Panc1 (cell line): ENCODE measurements around the gene KCNG2. TPM values are rescaled to one million over a fixed set of nuclear protein-coding genes. Genes with fewer than 3 reads are reported as not detected.

Source experiments
- ATAC-seq: fragments of 200-7000 bp; cut with Tn5 transposase; 2 replicates; pipeline ENCODE4 v1.9.1; 2020; ENCODE audit warnings: mild to moderate bottlenecking, moderate library complexity
- BruUV-seq: library from RNA; stranded (reverse); fragments of 400-500 nt; replicated peaks from 2 replicates; lab custom pipeline; 2021; lab: Mats Ljungman, UMichigan
- CTCF ChIA-PET: fragments of 300-600 bp; sonication (Branson Sonifier 250); formaldehyde crosslinking; loops from one replicate; lab custom pipeline; 2022; ENCODE audit warnings: antibody characterized with exemption; lab: Charles Lee
- POLR2A ChIA-PET: fragments of 300-600 bp; sonication (Branson Sonifier 250); formaldehyde crosslinking; loops from one replicate; lab custom pipeline; 2022; ENCODE audit warnings: antibody characterized with exemption; lab: Charles Lee
- DNase-seq: peaks from one replicate; pipeline ENCODE4 v3.0.0-alpha.2; 2010; ENCODE audit warnings: low read depth, low spot score
- H3K27ac ChIP-seq: 2 replicates; pipeline ENCODE4 v1.5.1; 2011; ENCODE audit warnings: mild to moderate bottlenecking, low read length, inconsistent platforms
- H3K27me3 ChIP-seq: fragments of 200-500 bp; sonication (Bioruptor generic); 2 replicates; pipeline ENCODE4 v1.6.0; 2014; ENCODE audit warnings: low read length, inconsistent platforms; ENCODE audit not compliant: control insufficient read depth, insufficient read depth
- H3K36me3 ChIP-seq: fragments of 200-500 bp; sonication (Bioruptor generic); 2 replicates; pipeline ENCODE4 v1.5.1; 2014; ENCODE audit warnings: inconsistent platforms, mild to moderate bottlenecking, low read length, moderate library complexity; ENCODE audit not compliant: control insufficient read depth, insufficient read depth
- H3K4me1 ChIP-seq: 2 replicates; pipeline ENCODE4 v1.5.1; 2011; ENCODE audit warnings: inconsistent platforms, mild to moderate bottlenecking, low read length, moderate library complexity; ENCODE audit not compliant: control insufficient read depth, insufficient read depth
- H3K4me3 ChIP-seq, 2 experiments: 2 replicates each; pipeline ENCODE4 v1.5.1; 2011 to 2012; ENCODE audit warnings: low read depth in 2 of 2, low read length in 2 of 2, mild to moderate bottlenecking in 2 of 2, inconsistent platforms in 1 of 2, moderate library complexity in 1 of 2
- H3K9me3 ChIP-seq: fragments of 200-500 bp; sonication (Bioruptor generic); 2 replicates; pipeline ENCODE4 v1.5.1; 2014; ENCODE audit warnings: low read depth, mild to moderate bottlenecking, inconsistent platforms, low read length, moderate library complexity; ENCODE audit not compliant: control insufficient read depth, insufficient read depth
- POLR2AphosphoS5 ChIP-seq: IDR thresholded peaks from 2 replicates; pipeline ENCODE4 v1.6.1; 2012; ENCODE audit warnings: mild to moderate bottlenecking, low read depth, low read length, moderate library complexity
- SIN3A ChIP-seq: IDR thresholded peaks from 2 replicates; pipeline ENCODE4 v1.6.1; 2012; ENCODE audit warnings: low read depth, mild to moderate bottlenecking, low read length, moderate library complexity, borderline replicate concordance; ENCODE audit not compliant: insufficient read depth
- TCF7L2 ChIP-seq: IDR thresholded peaks from 2 replicates; pipeline ENCODE4 v1.6.1; 2011; ENCODE audit warnings: mild to moderate bottlenecking, low read depth, low read length, inconsistent platforms
- in situ Hi-C: cut with HindIII; loops from 2 replicates; pipeline ENCODE4 v1.10.0; 2016; ENCODE audit warnings: low sequenced_read_pairs, low pct_unique_long_range_greater_than_20kb
- intact Hi-C: fragments of 100-400 bp; cut with micrococcal nuclease; formaldehyde crosslinking; loops from one replicate; pipeline ENCODE4 v1.10.0; 2022; ENCODE audit not compliant: unreplicated experiment
- total RNA-seq: library from RNA; stranded (reverse); gene quantifications from one replicate; pipeline ENCODE4 v1.2.1, GENCODE V29; 2021; ENCODE audit not compliant: unreplicated experiment
- TF ChIP-seq, protein P1 (sequence below): fragments of 450-650 bp; IDR thresholded peaks from 2 replicates; pipeline ENCODE4 v1.5.1; 2017; ENCODE audit warnings: mild to moderate bottlenecking
- TF ChIP-seq, protein P2 (sequence below), 2 experiments: IDR thresholded peaks; 2 replicates each; pipeline ENCODE4 v1.6.1; 2011 to 2012; ENCODE audit warnings: low read depth in 2 of 2, control low read depth in 1 of 2, low read length in 1 of 2, mild to moderate bottlenecking in 1 of 2, moderate library complexity in 1 of 2; ENCODE audit not compliant: insufficient read depth in 1 of 2

Gene KCNG2
- total RNA-seq, 1 experiment from 2014 or later = not detected

DNA sequence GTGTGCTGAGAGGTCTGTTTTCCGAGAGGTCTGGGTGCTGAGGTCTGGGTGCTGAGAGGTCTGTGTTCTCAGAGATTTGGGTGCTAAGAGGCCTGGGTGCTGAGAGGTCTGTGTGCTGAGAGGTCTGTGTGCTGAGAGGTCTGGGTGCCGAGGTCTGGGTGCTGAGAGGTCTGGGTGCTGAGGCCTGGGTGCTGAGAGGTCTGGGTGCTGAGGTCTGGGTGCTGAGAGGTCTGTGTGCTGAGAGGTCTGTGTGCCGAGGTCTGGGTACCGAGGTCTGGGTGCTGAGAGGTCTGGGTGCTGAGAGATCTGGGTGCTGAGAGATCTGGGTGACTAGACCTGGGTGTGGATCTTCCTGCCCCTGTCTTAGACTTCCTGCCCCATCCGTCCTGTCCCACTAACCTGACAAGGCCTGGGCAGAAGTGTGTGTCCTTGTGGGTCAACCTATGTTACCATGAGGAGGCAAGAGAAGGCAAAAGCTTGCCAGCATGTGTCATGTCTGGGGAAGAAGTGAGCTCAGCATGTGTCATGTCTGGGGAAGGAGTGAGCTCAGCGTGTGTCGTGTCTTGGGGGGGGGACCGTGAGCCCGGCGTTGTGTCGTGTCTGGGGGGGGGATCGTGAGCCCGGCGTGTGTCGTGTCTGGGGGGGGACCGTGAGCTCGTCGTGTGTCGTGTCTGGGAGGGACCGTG, 69.3 kb downstream of the KCNG2 start:
- DNase-seq = no peak
- intact Hi-C loops (no loop called here), in situ Hi-C loops (no loop called here)
- Histone ChIP-seq H3K4me1 (no peaks in the 10 kb centered on the region), H3K9me3 (no peaks in the 10 kb centered on the region), H3K36me3 (no peaks in the 10 kb centered on the region), H3K4me3 (no peak overlapping the region), H3K27ac (no peak overlapping the region), H3K27me3 (peaks cover 4% of the 10 kb centered on the region)
- peak; percentile 34; the same call in 1 of the 2 replicates for ATAC-seq
- POLR2A ChIA-PET = interaction anchor here (0.6 kb wide), 1 partner anchor 8 kb away, joined by 5 read pairs; no protein-coding TSS in a partner anchor
- CTCF ChIA-PET = interaction anchor here (0.7 kb wide), 1 partner anchor 77 kb away, joined by 3 read pairs; no protein-coding TSS in a partner anchor
- no TSS peak for BruUV-seq
- TF ChIP-seq, protein P1, sequence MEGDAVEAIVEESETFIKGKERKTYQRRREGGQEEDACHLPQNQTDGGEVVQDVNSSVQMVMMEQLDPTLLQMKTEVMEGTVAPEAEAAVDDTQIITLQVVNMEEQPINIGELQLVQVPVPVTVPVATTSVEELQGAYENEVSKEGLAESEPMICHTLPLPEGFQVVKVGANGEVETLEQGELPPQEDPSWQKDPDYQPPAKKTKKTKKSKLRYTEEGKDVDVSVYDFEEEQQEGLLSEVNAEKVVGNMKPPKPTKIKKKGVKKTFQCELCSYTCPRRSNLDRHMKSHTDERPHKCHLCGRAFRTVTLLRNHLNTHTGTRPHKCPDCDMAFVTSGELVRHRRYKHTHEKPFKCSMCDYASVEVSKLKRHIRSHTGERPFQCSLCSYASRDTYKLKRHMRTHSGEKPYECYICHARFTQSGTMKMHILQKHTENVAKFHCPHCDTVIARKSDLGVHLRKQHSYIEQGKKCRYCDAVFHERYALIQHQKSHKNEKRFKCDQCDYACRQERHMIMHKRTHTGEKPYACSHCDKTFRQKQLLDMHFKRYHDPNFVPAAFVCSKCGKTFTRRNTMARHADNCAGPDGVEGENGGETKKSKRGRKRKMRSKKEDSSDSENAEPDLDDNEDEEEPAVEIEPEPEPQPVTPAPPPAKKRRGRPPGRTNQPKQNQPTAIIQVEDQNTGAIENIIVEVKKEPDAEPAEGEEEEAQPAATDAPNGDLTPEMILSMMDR = no peak
- TF ChIP-seq SIN3A = no peak
- no peak for TF ChIP-seq TCF7L2
- TF ChIP-seq, protein P2, sequence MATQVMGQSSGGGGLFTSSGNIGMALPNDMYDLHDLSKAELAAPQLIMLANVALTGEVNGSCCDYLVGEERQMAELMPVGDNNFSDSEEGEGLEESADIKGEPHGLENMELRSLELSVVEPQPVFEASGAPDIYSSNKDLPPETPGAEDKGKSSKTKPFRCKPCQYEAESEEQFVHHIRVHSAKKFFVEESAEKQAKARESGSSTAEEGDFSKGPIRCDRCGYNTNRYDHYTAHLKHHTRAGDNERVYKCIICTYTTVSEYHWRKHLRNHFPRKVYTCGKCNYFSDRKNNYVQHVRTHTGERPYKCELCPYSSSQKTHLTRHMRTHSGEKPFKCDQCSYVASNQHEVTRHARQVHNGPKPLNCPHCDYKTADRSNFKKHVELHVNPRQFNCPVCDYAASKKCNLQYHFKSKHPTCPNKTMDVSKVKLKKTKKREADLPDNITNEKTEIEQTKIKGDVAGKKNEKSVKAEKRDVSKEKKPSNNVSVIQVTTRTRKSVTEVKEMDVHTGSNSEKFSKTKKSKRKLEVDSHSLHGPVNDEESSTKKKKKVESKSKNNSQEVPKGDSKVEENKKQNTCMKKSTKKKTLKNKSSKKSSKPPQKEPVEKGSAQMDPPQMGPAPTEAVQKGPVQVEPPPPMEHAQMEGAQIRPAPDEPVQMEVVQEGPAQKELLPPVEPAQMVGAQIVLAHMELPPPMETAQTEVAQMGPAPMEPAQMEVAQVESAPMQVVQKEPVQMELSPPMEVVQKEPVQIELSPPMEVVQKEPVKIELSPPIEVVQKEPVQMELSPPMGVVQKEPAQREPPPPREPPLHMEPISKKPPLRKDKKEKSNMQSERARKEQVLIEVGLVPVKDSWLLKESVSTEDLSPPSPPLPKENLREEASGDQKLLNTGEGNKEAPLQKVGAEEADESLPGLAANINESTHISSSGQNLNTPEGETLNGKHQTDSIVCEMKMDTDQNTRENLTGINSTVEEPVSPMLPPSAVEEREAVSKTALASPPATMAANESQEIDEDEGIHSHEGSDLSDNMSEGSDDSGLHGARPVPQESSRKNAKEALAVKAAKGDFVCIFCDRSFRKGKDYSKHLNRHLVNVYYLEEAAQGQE (IDR thresholded peaks at IDR 0.05; ENCODE audit: insufficient read depth in 1 of 2, low read depth in 2 of 2, low read length in 1 of 2) = no peak
- no peak for TF ChIP-seq POLR2AphosphoS5

DNA sequence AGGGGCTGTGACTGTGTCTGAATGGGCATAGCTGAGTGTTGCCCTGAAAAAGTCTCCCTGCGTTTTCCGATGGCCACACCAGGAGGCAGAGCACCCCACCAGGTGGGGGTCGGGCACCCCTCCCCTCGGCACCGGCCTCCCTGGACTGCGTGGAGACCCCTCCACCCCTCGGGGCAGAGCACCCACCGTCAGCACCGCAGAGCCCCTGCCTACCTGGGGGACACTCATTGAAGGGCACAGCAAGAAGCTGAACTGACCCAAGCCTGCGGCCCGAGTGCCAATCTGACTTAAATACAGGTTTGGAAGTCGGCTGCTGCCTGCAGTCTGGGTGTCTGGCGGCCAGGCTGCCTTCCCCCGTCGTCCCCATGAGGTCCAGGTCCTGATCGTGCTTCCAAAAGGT, 69.9 kb downstream of the KCNG2 start:
- Histone ChIP-seq H3K4me3 (no peak overlapping the region), H3K9me3 (no peaks in the 10 kb centered on the region), H3K27ac (no peak overlapping the region), H3K27me3 (no peaks in the 10 kb centered on the region), H3K4me1 (no peaks in the 10 kb centered on the region), H3K36me3 (no peaks in the 10 kb centered on the region)
- peak; percentile 17; the same call in 1 of the 2 replicates for ATAC-seq
- ChIA-PET POLR2A (interaction anchor here (0.6 kb wide), 1 partner anchor 9 kb away, joined by 5 read pairs; no protein-coding TSS in a partner anchor), CTCF (interaction anchor here (0.5 to 0.7 kb wide), 2 partner anchors 13 to 77 kb away, joined by 3 read pairs; no protein-coding TSS in a partner anchor)
- in situ Hi-C loops = no loop called here
- intact Hi-C loops = no loop called here
- BruUV-seq = no TSS peak
- TF ChIP-seq SIN3A (no peak), TCF7L2 (no peak)
- TF ChIP-seq, protein P1 = no peak
- DNase-seq = no peak
